IMR-90 (cell line): ENCODE measurements around the gene LYRM4. TPM values are rescaled to one million over a fixed set of nuclear protein-coding genes. Genes with fewer than 3 reads are reported as not detected.

ENCODE experiments used
- ATAC-seq: fragments of 200-7000 bp; cut with Tn5 transposase; 2 replicates; pipeline ENCODE4 v1.9.1; 2020; ENCODE audit warnings: low read depth, mild to moderate bottlenecking, moderate library complexity
- BruUV-seq: library from RNA; stranded (reverse); fragments of 400-500 nt; replicated peaks from 2 replicates; lab custom pipeline; 2021; lab: Mats Ljungman, UMichigan
- CTCF ChIA-PET: fragments of 300-600 bp; formaldehyde crosslinking; extraction: SDS; loops from one replicate; lab custom pipeline; 2021; ENCODE audit warnings: antibody characterized with exemption; lab: Yijun Ruan, JAX
- POLR2A ChIA-PET: fragments of 300-600 bp; sonication (Branson Sonifier 250); formaldehyde crosslinking; loops from one replicate; lab custom pipeline; 2022; ENCODE audit warnings: antibody characterized with exemption; ENCODE audit not compliant: unreplicated experiment; lab: Charles Lee
- DNase-seq: peaks from one replicate; pipeline ENCODE4 v3.0.0; 2013
- H2AFZ ChIP-seq: replicated peaks from 2 replicates; pipeline ENCODE3; 2013; ENCODE audit warnings: low read length, mild to moderate bottlenecking; ENCODE audit not compliant: poor library complexity
- H2AK5ac ChIP-seq: 2 replicates; pipeline ENCODE4 v1.6.1; 2013; ENCODE audit warnings: low read depth, low read length, inconsistent platforms
- H2AK9ac ChIP-seq: replicated peaks from 2 replicates; pipeline ENCODE3; 2013; ENCODE audit warnings: mild to moderate bottlenecking, low read depth, low read length, moderate library complexity; ENCODE audit not compliant: poor library complexity
- H2BK120ac ChIP-seq: 2 replicates; pipeline ENCODE4 v1.6.1; 2013; ENCODE audit warnings: low read depth, low read length, inconsistent platforms
- H2BK15ac ChIP-seq: 3 replicates; pipeline ENCODE4 v1.6.1; 2013; ENCODE audit warnings: low read depth, low read length, inconsistent platforms
- H2BK20ac ChIP-seq: 2 replicates; pipeline ENCODE4 v1.6.1; 2013; ENCODE audit warnings: low read depth, mild to moderate bottlenecking, inconsistent platforms, low read length, moderate library complexity
- H2BK5ac ChIP-seq: 2 replicates; pipeline ENCODE4 v1.6.1; 2013; ENCODE audit warnings: mild to moderate bottlenecking, low read depth, low read length, inconsistent platforms; ENCODE audit not compliant: poor library complexity, severe bottlenecking
- H3K14ac ChIP-seq: replicated peaks from 2 replicates; pipeline ENCODE4 v1.6.1; 2013; ENCODE audit warnings: low read depth, low read length, inconsistent platforms
- H3K18ac ChIP-seq: 2 replicates; pipeline ENCODE4 v1.6.1; 2013; ENCODE audit warnings: low read depth, low read length, control low read depth
- H3K23ac ChIP-seq: 2 replicates; pipeline ENCODE4 v1.6.1; 2013; ENCODE audit warnings: low read depth, low read length, inconsistent platforms
- H3K27ac ChIP-seq: 2 replicates; pipeline ENCODE4 v1.5.1; 2013; ENCODE audit warnings: mild to moderate bottlenecking, control low read depth, low read length; ENCODE audit not compliant: insufficient read depth
- H3K27me3 ChIP-seq: 2 replicates; pipeline ENCODE4 v1.6.1; 2013; ENCODE audit warnings: low read length; ENCODE audit not compliant: control insufficient read depth, insufficient read depth
- H3K36me3 ChIP-seq: 2 replicates; pipeline ENCODE4 v1.6.1; 2013; ENCODE audit warnings: low read length, mixed read lengths; ENCODE audit not compliant: control insufficient read depth, insufficient read depth
- H3K4ac ChIP-seq: 2 replicates; pipeline ENCODE4 v1.6.1; 2013; ENCODE audit warnings: low read depth, low read length, inconsistent platforms
- H3K4me1 ChIP-seq: 2 replicates; pipeline ENCODE4 v1.6.1; 2013; ENCODE audit warnings: low read length, mixed read lengths; ENCODE audit not compliant: control insufficient read depth, insufficient read depth
- H3K4me2 ChIP-seq: 2 replicates; pipeline ENCODE4 v1.6.1; 2013; ENCODE audit warnings: low read depth, mild to moderate bottlenecking, control low read depth, low read length, moderate library complexity
- H3K4me3 ChIP-seq: 2 replicates; pipeline ENCODE4 v1.5.1; 2013; ENCODE audit warnings: low read depth, mild to moderate bottlenecking, control low read depth, low read length, moderate library complexity; ENCODE audit not compliant: insufficient read depth
- H3K56ac ChIP-seq: 2 replicates; pipeline ENCODE4 v1.6.1; 2013; ENCODE audit warnings: low read length, inconsistent platforms; ENCODE audit not compliant: insufficient read depth; ENCODE audit errors: extremely low read depth
- H3K79me1 ChIP-seq, 2 experiments: 2 replicates each; pipeline ENCODE4 v1.6.1; 2013; ENCODE audit warnings: low read length in 2 of 2, inconsistent platforms in 1 of 2, low read depth in 1 of 2
- H3K9ac ChIP-seq: 2 replicates; pipeline ENCODE4 v1.6.1; 2013; ENCODE audit warnings: low read depth, low read length, control low read depth
- H3K9me1 ChIP-seq: 2 replicates; pipeline ENCODE4 v1.6.1; 2013; ENCODE audit warnings: low read length, inconsistent platforms; ENCODE audit not compliant: insufficient read depth
- H3K9me3 ChIP-seq: 2 replicates; pipeline ENCODE4 v1.6.1; 2013; ENCODE audit warnings: low read length; ENCODE audit not compliant: control insufficient read depth, insufficient read depth
- H4K20me1 ChIP-seq: 2 replicates; pipeline ENCODE4 v1.6.1; 2013; ENCODE audit warnings: low read length, inconsistent platforms; ENCODE audit not compliant: insufficient read depth
- H4K5ac ChIP-seq: 2 replicates; pipeline ENCODE4 v1.6.1; 2013; ENCODE audit warnings: mild to moderate bottlenecking, low read depth, low read length, control low read depth
- H4K8ac ChIP-seq, 2 experiments: 2 replicates each; pipeline ENCODE4 v1.6.1; 2013; ENCODE audit warnings: low read depth in 2 of 2, low read length in 2 of 2, control low read depth in 1 of 2, inconsistent platforms in 1 of 2
- H4K91ac ChIP-seq: 2 replicates; pipeline ENCODE4 v1.6.1; 2013; ENCODE audit warnings: low read depth, low read length, inconsistent platforms; ENCODE audit not compliant: insufficient read depth
- BHLHE40 ChIP-seq: fragments of 150-350 bp; IDR thresholded peaks from 2 replicates; pipeline ENCODE4 v1.6.1; 2016; ENCODE audit warnings: mild to moderate bottlenecking, low read depth, low read length
- CEBPB ChIP-seq: IDR thresholded peaks from 2 replicates; pipeline ENCODE4 v1.6.1; 2012; ENCODE audit warnings: low read depth, low read length, improper control_type of control experiment
- CHD1 ChIP-seq: IDR thresholded peaks from 2 replicates; pipeline ENCODE4 v1.6.1; 2012; ENCODE audit warnings: low read depth, low read length, improper control_type of control experiment
- FOS ChIP-seq: fragments of 150-350 bp; IDR thresholded peaks from 2 replicates; pipeline ENCODE4 v1.6.1; 2016; ENCODE audit warnings: low read depth, low read length
- MAFK ChIP-seq: IDR thresholded peaks from 2 replicates; pipeline ENCODE4 v1.6.1; 2012; ENCODE audit warnings: low read depth, low read length, improper control_type of control experiment
- MAZ ChIP-seq: IDR thresholded peaks from 2 replicates; pipeline ENCODE4 v1.6.1; 2012; ENCODE audit warnings: low read depth, mild to moderate bottlenecking, low read length, improper control_type of control experiment, moderate library complexity, borderline replicate concordance
- MXI1 ChIP-seq: IDR thresholded peaks from 2 replicates; pipeline ENCODE4 v1.6.1; 2012; ENCODE audit warnings: low read depth, mild to moderate bottlenecking, low read length, moderate library complexity, borderline replicate concordance
- NFE2L2 ChIP-seq: fragments of 150-350 bp; IDR thresholded peaks from 2 replicates; pipeline ENCODE4 v1.6.1; 2016; ENCODE audit warnings: low read depth, mild to moderate bottlenecking, low read length
- POLR2A ChIP-seq: IDR thresholded peaks from 2 replicates; pipeline ENCODE4 v1.6.1; 2012; ENCODE audit warnings: mild to moderate bottlenecking, low read depth, low read length
- RAD21 ChIP-seq: IDR thresholded peaks from 2 replicates; pipeline ENCODE4 v1.6.1; 2012; ENCODE audit warnings: low read length, improper control_type of control experiment
- RCOR1 ChIP-seq: IDR thresholded peaks from 2 replicates; pipeline ENCODE4 v1.6.1; 2012; ENCODE audit warnings: mild to moderate bottlenecking, low read length, improper control_type of control experiment; ENCODE audit not compliant: insufficient replicate concordance
- RFX5 ChIP-seq: IDR thresholded peaks from 2 replicates; pipeline ENCODE4 v1.8.0; 2012; ENCODE audit warnings: low read depth, mild to moderate bottlenecking, low read length, moderate library complexity
- SMC3 ChIP-seq: fragments of 150-350 bp; IDR thresholded peaks from 2 replicates; pipeline ENCODE4 v1.6.1; 2016; ENCODE audit warnings: low read depth, mild to moderate bottlenecking, antibody characterized with exemption, low read length, moderate library complexity
- WGBS, 2 experiments: methylation state at CpG; one replicate each; pipeline versions ENCODE4 v1.1.5 to v1.1.7; 2013; ENCODE audit warnings: missing lambda C conversion rate in 2 of 2; ENCODE audit not compliant: insufficient read length in 1 of 2; ENCODE audit errors: extremely low coverage in 2 of 2; 5-methylcytosine and 5-hydroxymethylcytosine counted together
- dilution Hi-C: fragments of 300-500 bp; cut with HindIII; formaldehyde crosslinking; loops from one replicate; pipeline ENCODE4 v1.14.3; 2018; ENCODE audit warnings: low sequenced_read_pairs; ENCODE audit not compliant: unreplicated experiment
- in situ Hi-C: fragments of 300-500 bp; cut with MboI; formaldehyde crosslinking; loops from 3 replicates; pipeline ENCODE4 v1.14.3; 2019; ENCODE audit warnings: low sequenced_read_pairs, inconsistent platforms, mixed read lengths
- intact Hi-C: fragments of 100-400 bp; cut with micrococcal nuclease; formaldehyde crosslinking; loops from 2 replicates; pipeline ENCODE4 v1.10.0; 2022
- polyA plus RNA-seq, 3 experiments: library from polyadenylated mRNA; depleted of rRNA; stranded (reverse); fragments of >200 nt; gene quantifications; 2 replicates each; pipeline ENCODE4 v1.2.3, GENCODE V29; 2012; ENCODE audit warnings: low replicate concordance in 1 of 3
- total RNA-seq: library from RNA; depleted of rRNA; stranded (reverse); fragments of >200 nt; gene quantifications from 2 replicates; pipeline ENCODE4 v1.2.3, GENCODE V29; 2012
- TF ChIP-seq, protein P1 (sequence below): conservative IDR thresholded peaks from 2 replicates; pipeline ENCODE4 v1.5.1; 2012; ENCODE audit warnings: mild to moderate bottlenecking, low read depth, low read length, improper control_type of control experiment
- TF ChIP-seq, protein P2 (sequence below): fragments of 150-350 bp; IDR thresholded peaks from 2 replicates; pipeline ENCODE4 v1.6.1; 2017; ENCODE audit warnings: mild to moderate bottlenecking, antibody characterized with exemption, low read length, low read depth
- TF ChIP-seq, protein P3 (sequence below): fragments of 150-350 bp; IDR thresholded peaks from 2 replicates; pipeline ENCODE4 v1.6.1; 2016; ENCODE audit warnings: low read depth, mild to moderate bottlenecking, low read length, moderate library complexity, borderline replicate concordance

LYRM4 gene
- total and polyA plus RNA-seq, 2 of the 4 experiments (the other 2 are of a cell fraction) = 11.5 to 26.6 TPM

DNA sequence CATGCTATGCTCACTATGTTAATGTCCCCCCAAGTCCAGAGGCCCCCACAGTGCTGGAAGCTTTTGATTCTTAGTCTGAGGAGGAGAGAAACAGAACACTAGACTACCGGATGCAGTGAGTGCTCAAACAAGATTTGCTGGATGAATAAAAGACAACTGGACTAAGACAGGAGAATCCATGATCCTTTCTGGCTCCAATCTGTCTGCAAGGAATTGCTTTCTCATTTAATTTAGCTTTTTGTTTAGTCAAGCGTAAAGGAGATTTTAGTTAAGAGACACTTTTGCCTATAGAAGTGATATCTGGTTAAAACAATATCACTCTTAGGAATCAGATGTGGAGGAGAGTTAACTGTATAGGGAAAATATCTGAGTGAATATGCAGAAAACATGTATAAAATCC lies 13.5 kb downstream of the LYRM4 start:
- TF ChIP-seq POLR2A = no peak
- TF ChIP-seq NFE2L2 = no peak
- TF ChIP-seq, protein P1, sequence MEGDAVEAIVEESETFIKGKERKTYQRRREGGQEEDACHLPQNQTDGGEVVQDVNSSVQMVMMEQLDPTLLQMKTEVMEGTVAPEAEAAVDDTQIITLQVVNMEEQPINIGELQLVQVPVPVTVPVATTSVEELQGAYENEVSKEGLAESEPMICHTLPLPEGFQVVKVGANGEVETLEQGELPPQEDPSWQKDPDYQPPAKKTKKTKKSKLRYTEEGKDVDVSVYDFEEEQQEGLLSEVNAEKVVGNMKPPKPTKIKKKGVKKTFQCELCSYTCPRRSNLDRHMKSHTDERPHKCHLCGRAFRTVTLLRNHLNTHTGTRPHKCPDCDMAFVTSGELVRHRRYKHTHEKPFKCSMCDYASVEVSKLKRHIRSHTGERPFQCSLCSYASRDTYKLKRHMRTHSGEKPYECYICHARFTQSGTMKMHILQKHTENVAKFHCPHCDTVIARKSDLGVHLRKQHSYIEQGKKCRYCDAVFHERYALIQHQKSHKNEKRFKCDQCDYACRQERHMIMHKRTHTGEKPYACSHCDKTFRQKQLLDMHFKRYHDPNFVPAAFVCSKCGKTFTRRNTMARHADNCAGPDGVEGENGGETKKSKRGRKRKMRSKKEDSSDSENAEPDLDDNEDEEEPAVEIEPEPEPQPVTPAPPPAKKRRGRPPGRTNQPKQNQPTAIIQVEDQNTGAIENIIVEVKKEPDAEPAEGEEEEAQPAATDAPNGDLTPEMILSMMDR = no peak
- no peak for TF ChIP-seq SMC3
- no peak for TF ChIP-seq RCOR1
- TF ChIP-seq MAFK = no peak
- TF ChIP-seq CHD1 = no peak
- TF ChIP-seq FOS = no peak
- TF ChIP-seq RAD21 = no peak
- TF ChIP-seq, protein P2, sequence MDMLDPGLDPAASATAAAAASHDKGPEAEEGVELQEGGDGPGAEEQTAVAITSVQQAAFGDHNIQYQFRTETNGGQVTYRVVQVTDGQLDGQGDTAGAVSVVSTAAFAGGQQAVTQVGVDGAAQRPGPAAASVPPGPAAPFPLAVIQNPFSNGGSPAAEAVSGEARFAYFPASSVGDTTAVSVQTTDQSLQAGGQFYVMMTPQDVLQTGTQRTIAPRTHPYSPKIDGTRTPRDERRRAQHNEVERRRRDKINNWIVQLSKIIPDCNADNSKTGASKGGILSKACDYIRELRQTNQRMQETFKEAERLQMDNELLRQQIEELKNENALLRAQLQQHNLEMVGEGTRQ = no peak
- no peak for TF ChIP-seq RFX5
- no peak for TF ChIP-seq MXI1
- TF ChIP-seq, protein P3, sequence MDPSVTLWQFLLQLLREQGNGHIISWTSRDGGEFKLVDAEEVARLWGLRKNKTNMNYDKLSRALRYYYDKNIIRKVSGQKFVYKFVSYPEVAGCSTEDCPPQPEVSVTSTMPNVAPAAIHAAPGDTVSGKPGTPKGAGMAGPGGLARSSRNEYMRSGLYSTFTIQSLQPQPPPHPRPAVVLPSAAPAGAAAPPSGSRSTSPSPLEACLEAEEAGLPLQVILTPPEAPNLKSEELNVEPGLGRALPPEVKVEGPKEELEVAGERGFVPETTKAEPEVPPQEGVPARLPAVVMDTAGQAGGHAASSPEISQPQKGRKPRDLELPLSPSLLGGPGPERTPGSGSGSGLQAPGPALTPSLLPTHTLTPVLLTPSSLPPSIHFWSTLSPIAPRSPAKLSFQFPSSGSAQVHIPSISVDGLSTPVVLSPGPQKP = no peak
- TF ChIP-seq BHLHE40 = no peak
- TF ChIP-seq CEBPB = no peak
- no peak for TF ChIP-seq MAZ
- H2AK5ac ChIP-seq = no peak overlapping the region
- no peaks in the 10 kb centered on the region for H3K27me3 ChIP-seq
- no TSS peak for BruUV-seq
- intact Hi-C loops (no loop called here), dilution Hi-C loops (no loop called here), in situ Hi-C loops (no loop called here)
- ChIA-PET POLR2A (no interaction called here), CTCF (no interaction called here)
- DNase-seq (no peak), ATAC-seq (no peak)
- H3K4ac ChIP-seq = no peak overlapping the region
- H3K4me3 ChIP-seq = no peak overlapping the region
- H4K8ac ChIP-seq = no peak overlapping the region
- H3K14ac ChIP-seq = no peak overlapping the region
- no peaks in the 10 kb centered on the region; the same call in 1 of the 2 replicates for H3K36me3 ChIP-seq
- no peak overlapping the region for H3K56ac ChIP-seq
- H2BK20ac ChIP-seq = no peak overlapping the region
- H4K20me1 ChIP-seq = no peaks in the 10 kb centered on the region
- H3K4me2 ChIP-seq = no peak overlapping the region
- peaks cover 10% of the 10 kb centered on the region for H3K9me1 ChIP-seq
- no peak overlapping the region for H2BK5ac ChIP-seq
- no peaks in the 10 kb centered on the region for H3K9me3 ChIP-seq
- no peaks in the 10 kb centered on the region for H3K4me1 ChIP-seq
- WGBS, 2 experiments = no CpG with 5 or more reads among the region's 2 CpGs
- no peak overlapping the region for H3K18ac ChIP-seq
- H4K91ac ChIP-seq = no peak overlapping the region
- H2AFZ ChIP-seq = no peak overlapping the region
- H3K79me1 ChIP-seq = peaks cover 10 to 33% of the 10 kb centered on the region in 2 experiments
- H2BK15ac ChIP-seq = no peak overlapping the region
- no peak overlapping the region for H2BK120ac ChIP-seq
- no peak overlapping the region for H2AK9ac ChIP-seq
- no peak overlapping the region for H3K27ac ChIP-seq
- H3K23ac ChIP-seq = no peak overlapping the region
- H3K9ac ChIP-seq = no peak overlapping the region
- no peak overlapping the region for H4K5ac ChIP-seq
